C4-2B (cell line): ENCODE measurements around the gene NAV3.

Experiments
- CTCF ChIP-seq: fragments of 450-650 bp; conservative IDR thresholded peaks from 2 replicates; pipeline ENCODE4 v1.5.1; 2017; ENCODE audit warnings: mild to moderate bottlenecking
- ZFX ChIP-seq: fragments of 450-650 bp; IDR thresholded peaks from 2 replicates; pipeline ENCODE4 v1.6.1; 2017

- TF ChIP-seq CTCF (no peak), ZFX (no peak)
Measured at GRCh38 chr12:77785211-77785610, 45.5 kb upstream of the NAV3 start.
